Transverse colon (tissue), 4 donors: ENCODE results near the gene ANXA6.

Source experiments
- CTCF ChIP-seq, 5 experiments: fragments of 200-600 bp in 3 of 5; fragments of 450-650 bp in 2 of 5; sonication (generic) in 3 of 5; IDR thresholded peaks; 1 replicate in 2 of 5; 2 replicates in 3 of 5; pipeline ENCODE4 v1.5.1; 2016 to 2017; ENCODE audit warnings: antibody characterized with exemption in 5 of 5, inconsistent platforms in 3 of 5, mild to moderate bottlenecking in 2 of 5, moderate library complexity in 1 of 5
- EP300 ChIP-seq: sonication (generic); formaldehyde crosslinking; IDR thresholded peaks from one replicate; pipeline ENCODE4 v1.6.1; 2017; ENCODE audit warnings: antibody characterized with exemption, low read depth
- POLR2A ChIP-seq: fragments of 450-650 bp; IDR thresholded peaks from one replicate; pipeline ENCODE4 v1.6.1; 2016; ENCODE audit warnings: antibody characterized with exemption, mild to moderate bottlenecking, moderate library complexity
- POLR2AphosphoS5 ChIP-seq, 3 donors: sonication (generic); formaldehyde crosslinking; IDR thresholded peaks; one replicate each; pipeline ENCODE4 v1.6.1; 2016; ENCODE audit warnings: antibody characterized with exemption in 3 of 3

GRCh38 chr5:151071848-151072629 is 85.5 kb downstream of the ANXA6 start:
- TF ChIP-seq POLR2A (no peak), POLR2AphosphoS5 (IDR thresholded peaks at IDR 0.05) (no peak), CTCF (IDR thresholded peaks at IDR 0.05) (no peak), EP300 (no peak)
